ENCODE results near the gene SAMM50. TPM values are rescaled to one million over a fixed set of nuclear protein-coding genes. Genes with fewer than 3 reads are reported as not detected.

The SAMM50 gene
- total RNA-seq, 4 donors from 2014 or later, result 24.3 to 29.4 (median 28.1) TPM

DNA sequence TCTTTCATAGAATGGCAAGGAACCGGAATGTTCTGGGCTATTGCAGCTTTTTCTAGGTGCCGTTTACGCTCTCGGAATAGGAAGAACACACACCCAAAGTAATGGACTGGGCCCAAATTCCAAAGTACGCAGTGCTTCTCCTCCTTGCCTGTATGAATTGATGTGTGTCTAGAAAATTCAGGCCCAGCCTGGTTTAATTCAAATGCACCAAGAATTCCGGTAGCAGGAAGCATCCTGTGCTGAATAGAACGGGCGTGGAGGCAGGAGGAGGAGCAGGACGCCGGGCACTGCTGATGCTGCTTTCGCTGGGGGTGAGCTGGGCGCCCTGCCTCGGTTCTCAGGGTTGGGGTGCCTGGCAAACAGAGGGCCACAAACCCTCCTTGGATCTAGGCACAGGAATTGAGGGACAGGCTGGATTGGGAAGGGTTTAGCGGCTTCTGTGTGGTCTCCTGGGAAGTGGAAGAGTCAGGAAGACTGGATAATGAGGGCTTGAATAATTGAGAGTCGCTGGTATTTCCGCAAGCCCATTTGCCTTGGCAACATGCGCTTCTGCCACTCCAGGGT is 70.9 kb downstream of the SAMM50 start:
- Histone ChIP-seq H3K27ac (peak overlapping the region; percentile 48 to 88 (median 80)), H3K4me1 (peaks cover 0 to 27% (median 6%) of the 10 kb centered on the region in 4 donors)

DNA sequence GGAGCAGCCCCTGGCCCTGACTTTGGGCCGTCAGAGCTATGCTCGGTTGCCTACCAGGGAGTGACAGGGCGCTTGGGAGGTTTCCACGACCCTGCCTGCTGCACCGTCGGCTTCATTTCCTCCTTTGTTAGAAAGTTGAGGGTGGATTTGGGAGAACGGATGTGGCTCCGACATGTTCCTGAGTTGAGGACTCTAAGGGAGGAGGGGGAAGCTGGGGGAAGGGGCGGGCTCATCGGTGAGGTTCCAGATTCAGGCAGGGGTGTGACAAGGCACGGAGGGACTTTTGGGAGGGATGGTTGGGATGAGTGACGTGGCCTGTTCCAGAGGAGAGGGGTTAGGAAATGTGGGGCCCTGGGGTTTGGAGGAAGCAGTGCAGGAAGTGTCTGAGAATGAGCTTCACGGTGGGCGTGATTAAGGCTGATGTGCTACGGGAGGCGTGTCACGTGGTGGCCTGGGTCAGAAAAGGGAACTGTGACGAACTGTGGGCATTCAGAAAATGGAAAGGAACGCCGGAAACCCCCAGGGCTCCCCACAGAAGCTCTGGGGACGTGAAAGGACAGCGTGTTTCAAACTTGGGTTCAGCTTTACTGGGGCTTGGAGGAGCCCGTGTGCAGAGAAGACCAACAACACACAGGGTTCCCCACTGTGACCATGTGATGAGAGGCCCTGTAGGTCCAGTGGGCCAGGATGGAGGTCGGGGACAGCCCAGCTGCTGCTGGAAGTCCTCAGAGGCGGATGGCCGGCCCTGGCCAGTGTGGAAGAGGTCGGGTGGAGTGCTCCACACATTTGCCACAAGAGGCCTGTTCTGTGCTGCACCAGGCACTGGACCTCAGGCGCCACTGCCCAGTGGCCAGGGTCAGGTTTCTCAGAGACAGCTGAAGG is 71.6 kb downstream of the SAMM50 start:
- Histone ChIP-seq H3K4me1 (peaks cover 0 to 33% (median 6%) of the 10 kb centered on the region in 4 donors), H3K4me3 (peak overlapping the region in 2 of 4 donors; percentile 27 to 67), H3K36me3 (no peaks in the 10 kb centered on the region), H3K9me3 (no peaks in the 10 kb centered on the region), H3K27ac (peak overlapping the region; percentile 48 to 88 (median 80)), H3K27me3 (peaks cover 0 to 4% of the 10 kb centered on the region in 2 donors)
- peak; percentile 50 to 72 for DNase-seq (ENCODE audit: low spot score in 2 of 2)
- TF ChIP-seq POLR2A (IDR thresholded peaks at IDR 0.05) (peak in 1 of 2 donors; percentile 27), EP300 (IDR thresholded peaks at IDR 0.05) (peak; percentile 45 to 64)
- TF ChIP-seq, protein P1, sequence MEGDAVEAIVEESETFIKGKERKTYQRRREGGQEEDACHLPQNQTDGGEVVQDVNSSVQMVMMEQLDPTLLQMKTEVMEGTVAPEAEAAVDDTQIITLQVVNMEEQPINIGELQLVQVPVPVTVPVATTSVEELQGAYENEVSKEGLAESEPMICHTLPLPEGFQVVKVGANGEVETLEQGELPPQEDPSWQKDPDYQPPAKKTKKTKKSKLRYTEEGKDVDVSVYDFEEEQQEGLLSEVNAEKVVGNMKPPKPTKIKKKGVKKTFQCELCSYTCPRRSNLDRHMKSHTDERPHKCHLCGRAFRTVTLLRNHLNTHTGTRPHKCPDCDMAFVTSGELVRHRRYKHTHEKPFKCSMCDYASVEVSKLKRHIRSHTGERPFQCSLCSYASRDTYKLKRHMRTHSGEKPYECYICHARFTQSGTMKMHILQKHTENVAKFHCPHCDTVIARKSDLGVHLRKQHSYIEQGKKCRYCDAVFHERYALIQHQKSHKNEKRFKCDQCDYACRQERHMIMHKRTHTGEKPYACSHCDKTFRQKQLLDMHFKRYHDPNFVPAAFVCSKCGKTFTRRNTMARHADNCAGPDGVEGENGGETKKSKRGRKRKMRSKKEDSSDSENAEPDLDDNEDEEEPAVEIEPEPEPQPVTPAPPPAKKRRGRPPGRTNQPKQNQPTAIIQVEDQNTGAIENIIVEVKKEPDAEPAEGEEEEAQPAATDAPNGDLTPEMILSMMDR (IDR thresholded peaks at IDR 0.05), result no peak
- 49 to 56% methylated on average over 24 to 28 of the region's 28 CpGs for WGBS, 2 donors

More for the DNA sequence above, 70.9 kb downstream of the SAMM50 start:
- Histone ChIP-seq H3K4me3 (peak overlapping the region in 2 of 4 donors; percentile 27 to 67), H3K9me3 (no peaks in the 10 kb centered on the region), H3K27me3 (peaks cover 0 to 4% of the 10 kb centered on the region in 2 donors), H3K36me3 (no peaks in the 10 kb centered on the region)
- TF ChIP-seq, protein P1 (IDR thresholded peaks at IDR 0.05), result no peak
- no peak for TF ChIP-seq POLR2A (IDR thresholded peaks at IDR 0.05)
- TF ChIP-seq EP300 (IDR thresholded peaks at IDR 0.05), result no peak
- DNase-seq (ENCODE audit: low spot score in 2 of 2), result no peak
- 65 to 71% methylated on average over 17 of the region's 17 CpGs for WGBS, 2 donors

DNA sequence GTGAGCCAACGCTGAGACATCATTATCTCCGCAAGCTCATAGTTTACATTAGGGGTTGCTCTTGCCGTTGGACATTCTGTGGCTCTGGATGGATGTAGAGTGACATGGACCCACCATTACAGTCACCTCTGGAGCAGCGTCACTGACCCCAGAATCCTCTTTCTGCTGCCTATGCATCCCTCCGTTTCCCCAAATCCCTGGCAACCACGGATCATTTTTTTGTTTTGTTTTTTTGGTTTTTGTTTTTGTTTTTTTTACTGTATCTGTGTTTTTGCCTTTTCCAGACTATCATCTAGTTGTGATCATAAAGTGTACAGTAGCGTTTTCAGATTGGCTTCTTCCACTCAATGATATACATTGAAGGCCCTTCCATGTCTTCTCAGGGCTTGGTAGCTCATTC is 72.8 kb downstream of the SAMM50 start:
- TF ChIP-seq EP300 (IDR thresholded peaks at IDR 0.05), result no peak
- no peak for TF ChIP-seq POLR2A (IDR thresholded peaks at IDR 0.05)
- TF ChIP-seq, protein P1 (IDR thresholded peaks at IDR 0.05), result no peak
- Histone ChIP-seq H3K4me3 (no peak overlapping the region), H3K4me1 (peaks cover 0 to 33% (median 6%) of the 10 kb centered on the region in 4 donors), H3K9me3 (no peaks in the 10 kb centered on the region), H3K27me3 (peaks cover 0 to 4% of the 10 kb centered on the region in 2 donors), H3K27ac (peak overlapping the region in 1 of 4 donors; percentile 88), H3K36me3 (no peaks in the 10 kb centered on the region)
- 84 to 85% methylated on average over 7 of the region's 7 CpGs for WGBS, 2 donors
- DNase-seq (ENCODE audit: low spot score in 2 of 2), result no peak

DNA sequence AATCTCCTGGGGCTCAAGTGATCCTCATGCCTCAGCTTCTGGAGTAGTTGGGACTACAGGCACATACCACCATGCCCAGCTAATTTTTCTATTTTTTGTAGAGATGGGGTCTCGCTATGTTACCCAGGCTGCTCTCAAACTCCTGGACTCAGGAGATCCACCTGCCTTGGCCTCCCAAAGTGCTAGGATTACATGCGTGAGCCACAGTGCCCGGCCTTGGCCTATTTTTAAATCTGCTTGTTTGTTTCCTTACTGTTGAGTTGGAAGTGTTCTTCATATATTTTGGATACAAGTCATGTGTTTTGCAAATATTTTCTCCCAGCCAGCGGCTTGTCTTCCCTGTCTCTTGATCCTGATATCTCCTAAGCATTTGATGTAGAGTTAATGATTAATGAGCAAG is 73.8 kb downstream of the SAMM50 start:
- no peak for DNase-seq (ENCODE audit: low spot score in 2 of 2)
- Histone ChIP-seq H3K27me3 (no peaks in the 10 kb centered on the region), H3K9me3 (no peaks in the 10 kb centered on the region), H3K4me3 (no peak overlapping the region), H3K27ac (no peak overlapping the region), H3K36me3 (no peaks in the 10 kb centered on the region), H3K4me1 (peaks cover 0 to 27% (median 6%) of the 10 kb centered on the region in 4 donors)
- TF ChIP-seq, protein P1 (IDR thresholded peaks at IDR 0.05), result no peak
- TF ChIP-seq EP300 (IDR thresholded peaks at IDR 0.05) (no peak), POLR2A (IDR thresholded peaks at IDR 0.05) (no peak)
- WGBS, 2 donors, result 93 to 94% methylated on average over 4 of the region's 4 CpGs
